GM12891 (cell line): ENCODE measurements around the gene FGGY.

Experiments used
- POLR2A ChIP-seq: IDR thresholded peaks from 2 replicates; pipeline ENCODE4 v1.6.1; 2011; ENCODE audit warnings: low read depth, low read length, control low read depth
- POLR2AphosphoS5 ChIP-seq: IDR thresholded peaks from 2 replicates; pipeline ENCODE4 v1.6.1; 2011; ENCODE audit warnings: low read depth, low read length, control low read depth
- POU2F2 ChIP-seq: IDR thresholded peaks from 2 replicates; pipeline ENCODE4 v1.6.1; 2011; ENCODE audit warnings: low read depth, mild to moderate bottlenecking, control low read depth, low read length, moderate library complexity
- TAF1 ChIP-seq: IDR thresholded peaks from 2 replicates; pipeline ENCODE4 v1.6.1; 2011; ENCODE audit warnings: low read depth, low read length, control low read depth

DNA sequence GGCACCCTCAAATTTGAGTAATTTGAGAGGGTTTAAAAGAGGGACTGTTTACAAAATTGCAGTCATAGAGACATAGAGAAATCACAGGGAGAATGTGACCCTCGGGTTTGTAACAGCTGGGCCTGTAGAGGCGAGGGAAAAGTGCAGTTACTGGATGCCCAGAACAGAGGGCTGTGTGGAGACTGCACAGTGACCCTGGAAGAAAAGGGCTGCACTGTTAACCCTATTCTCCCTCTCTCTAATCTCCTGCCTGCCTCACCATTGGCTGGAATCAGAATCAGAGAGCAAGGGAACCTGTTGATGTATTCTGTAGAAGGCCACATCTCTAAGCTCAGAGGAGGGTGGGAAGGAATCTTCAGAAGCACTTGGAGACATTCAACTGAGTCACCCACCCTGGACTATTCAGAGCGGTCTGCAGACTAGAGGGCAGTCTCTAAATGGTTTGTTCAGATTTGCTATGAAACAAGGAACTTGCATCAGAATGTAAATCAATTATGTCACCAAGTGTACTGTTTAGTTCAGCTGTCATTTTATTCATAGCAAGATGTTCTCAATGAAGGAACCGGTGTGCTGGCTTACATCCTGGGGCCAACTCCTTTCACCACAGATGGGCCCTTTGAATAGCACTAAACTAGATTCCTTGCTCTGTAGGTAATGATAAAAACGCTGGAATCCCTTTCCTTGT lies 385.6 kb downstream of the FGGY start:
- TF ChIP-seq TAF1 (no peak), POLR2AphosphoS5 (no peak), POU2F2 (no peak), POLR2A (no peak)
